Smooth muscle cell of the coronary artery (primary cell): ENCODE measurements around the gene GNPNAT1. TPM values are rescaled to one million over a fixed set of nuclear protein-coding genes. Genes with fewer than 3 reads are reported as not detected.

Experiments used
- total RNA-seq: library from RNA; depleted of rRNA; stranded (reverse); fragments of >200 nt; gene quantifications from 2 replicates; pipeline ENCODE4 v1.2.3, GENCODE V29; 2014; ENCODE audit warnings: low replicate concordance

GNPNAT1 gene
- total RNA-seq: 15.1 and 25.1 TPM in 2 replicates

DNA sequence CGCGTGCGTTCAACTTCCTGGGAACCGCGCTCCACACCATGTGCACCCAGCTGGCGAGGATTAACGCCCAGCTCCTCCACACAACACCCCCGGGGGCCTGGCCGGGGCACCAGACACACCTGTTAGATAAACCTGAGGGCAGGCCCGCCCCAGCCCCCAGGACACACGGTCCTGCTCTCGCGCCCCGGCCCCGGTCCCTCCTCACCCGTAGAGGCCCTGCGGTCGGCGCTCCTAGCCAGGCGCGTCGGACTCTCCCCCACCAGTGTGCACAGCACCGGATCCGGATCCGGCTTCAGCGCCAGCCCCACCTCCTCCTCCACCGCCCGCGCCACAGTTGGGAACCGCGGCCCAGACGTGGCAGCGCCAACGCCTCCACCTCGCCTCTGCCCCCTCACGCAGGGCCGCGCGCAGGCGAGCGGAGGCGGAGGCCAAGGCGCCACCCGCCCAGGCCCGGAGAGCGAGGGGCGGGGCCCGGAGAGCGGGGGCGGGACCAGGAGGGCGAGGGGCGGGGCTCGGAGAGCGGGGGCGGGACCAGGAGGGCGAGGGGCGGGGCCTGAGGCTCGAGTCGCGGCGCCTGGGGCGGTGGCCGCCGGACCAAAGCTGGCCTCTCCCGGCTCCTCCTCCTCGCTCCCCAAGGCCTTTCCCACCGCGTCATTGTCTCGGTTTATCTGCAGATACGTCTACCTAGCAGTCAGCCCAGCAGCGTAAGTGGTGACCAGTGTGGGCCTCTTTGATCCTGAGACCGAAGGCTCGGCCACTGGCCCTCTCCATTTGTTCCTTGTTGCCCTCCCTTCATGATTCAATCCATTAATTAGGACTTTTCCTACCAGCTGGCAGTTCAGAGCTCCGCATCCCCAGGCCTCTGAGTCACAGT lies at the start of gene GNPNAT1:
Gene GNPNAT1, minus strand, starts transcription at position 385 of the 874 bp plus-strand sequence. CDS start 6,957 bp downstream, outside the sequence.

DNA sequence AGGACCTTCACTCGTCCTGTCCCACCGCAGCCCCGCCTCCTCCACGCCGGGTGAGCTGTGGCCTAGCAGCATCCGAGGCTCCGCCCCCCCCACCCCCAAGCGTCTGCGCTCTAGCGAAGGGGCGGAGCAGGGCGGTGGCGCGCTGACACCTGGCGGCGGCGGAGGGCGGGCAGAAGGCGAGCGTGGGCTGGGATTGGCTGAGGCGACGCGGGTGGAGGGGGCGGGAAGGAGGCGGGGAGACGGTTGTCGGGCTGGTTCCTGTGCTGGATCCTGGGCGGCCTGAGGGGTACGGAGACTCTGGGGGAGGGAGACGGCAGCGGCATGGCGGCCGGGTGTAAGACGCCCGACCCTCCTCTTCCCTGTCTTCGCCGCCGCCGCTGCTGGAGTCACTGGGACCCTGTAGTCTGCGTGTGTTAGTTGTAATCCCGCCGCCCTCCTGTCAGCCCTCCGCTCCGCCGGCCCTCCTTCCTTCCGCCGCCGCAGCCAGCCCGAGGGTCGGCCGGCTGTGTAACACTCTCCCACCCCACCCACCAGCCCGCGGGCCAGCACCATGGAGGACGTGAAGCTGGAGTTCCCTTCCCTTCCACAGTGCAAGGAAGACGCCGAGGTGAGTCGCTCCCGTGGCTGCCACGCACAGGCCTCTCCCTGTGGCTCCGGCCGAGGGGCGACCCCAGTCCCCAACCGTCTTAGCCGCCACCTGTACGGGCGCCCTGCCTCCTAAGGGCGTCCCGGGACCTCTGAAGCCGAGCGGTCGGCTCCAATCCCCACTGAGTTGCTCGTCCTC lies 61.3 kb downstream of the GNPNAT1 start, which contains the start of gene STYX:
Gene STYX, plus strand, starts transcription at position 242 of the 784 bp plus-strand sequence. Its CDS starts 309 bp downstream, at position 551.

Other genes starting within 250 kb of the GNPNAT1 start
- 4.4 and 6.5 TPM in 2 replicates for gene TXNDC16, start 239.1 kb downstream of the GNPNAT1 start, total RNA-seq
- 0.23 and 0.68 TPM in 2 replicates for gene GPR137C, start 238.8 kb downstream of the GNPNAT1 start, total RNA-seq
- 22.9 and 34.4 TPM in 2 replicates for gene ERO1A, start 96.0 kb downstream of the GNPNAT1 start, total RNA-seq
- 57.9 and 85.3 TPM in 2 replicates for gene PSMC6, start 84.4 kb downstream of the GNPNAT1 start, total RNA-seq
- 4.9 and 13.2 TPM in 2 replicates for gene STYX, start 61.4 kb downstream of the GNPNAT1 start, total RNA-seq
- 71.0 and 98.9 TPM in 2 replicates for gene FERMT2, start 159.4 kb upstream of the GNPNAT1 start, total RNA-seq